Activated CD4-positive, alpha-beta memory T cell treated with anti-CD3 and anti-CD28 coated beads for 36 hours (primary cell): Measurements from ENCODE around the gene FNDC1. TPM values are rescaled to one million over a fixed set of nuclear protein-coding genes. Genes with fewer than 3 reads are reported as not detected.

Experiments
- CTCF ChIA-PET: fragments of 350-600 bp; sonication (Branson Sonifier 250); formaldehyde crosslinking; loops from one replicate; lab custom pipeline; 2021; ENCODE audit warnings: antibody characterized with exemption, inconsistent platforms; lab: Charles Lee
- POLR2A ChIA-PET: fragments of 350-600 bp; sonication (Branson Sonifier 250); formaldehyde crosslinking; loops from one replicate; lab custom pipeline; 2021; ENCODE audit warnings: antibody characterized with exemption; lab: Charles Lee
- DNase-seq: peaks from one replicate; pipeline ENCODE4 v3.0.0-alpha.2; 2020
- H3K27ac Mint-ChIP-seq: one replicate; pipeline ENCODE4 v1.8.0; 2021; ENCODE audit warnings: mixed read lengths
- H3K27me3 Mint-ChIP-seq: one replicate; pipeline ENCODE4 v1.8.0; 2021; ENCODE audit warnings: mixed read lengths
- H3K36me3 Mint-ChIP-seq: one replicate; pipeline ENCODE4 v1.8.0; 2021; ENCODE audit warnings: mixed read lengths
- H3K4me1 Mint-ChIP-seq: one replicate; pipeline ENCODE4 v1.8.0; 2021; ENCODE audit warnings: low read depth, mixed read lengths
- H3K4me3 Mint-ChIP-seq: one replicate; pipeline ENCODE4 v1.8.0; 2021; ENCODE audit warnings: mild to moderate bottlenecking, mixed read lengths
- H3K9me3 Mint-ChIP-seq: one replicate; pipeline ENCODE4 v1.8.0; 2021; ENCODE audit warnings: mixed read lengths
- intact Hi-C: fragments of 100-400 bp; cut with micrococcal nuclease; formaldehyde crosslinking; loops from one replicate; pipeline ENCODE4 v1.15.1; 2023
- total RNA-seq, 2 experiments: library from RNA; stranded (reverse); gene quantifications; one replicate each; pipeline ENCODE4 v1.2.3, GENCODE V29; 2021

FNDC1 gene
- total RNA-seq, 2 experiments from 2014 or later, result not detected

DNA sequence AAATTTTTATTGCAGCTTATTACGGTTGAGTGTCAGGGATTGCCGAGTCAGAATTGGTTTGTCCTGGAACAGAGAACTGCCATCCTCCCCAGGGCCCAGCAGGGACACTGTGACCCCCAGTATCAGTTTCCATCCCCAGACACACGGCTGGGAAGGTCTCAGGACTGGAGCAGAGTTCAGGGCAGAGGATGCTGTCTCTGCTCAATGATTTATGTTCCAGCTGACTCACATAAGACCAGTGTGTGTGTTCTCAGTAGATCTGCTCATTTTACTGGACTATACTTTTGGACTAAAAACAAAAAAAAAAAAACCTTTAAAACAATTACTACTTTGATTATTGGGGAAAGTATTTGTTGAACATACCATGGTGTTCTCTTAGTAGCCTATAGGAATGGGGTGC, 44.2 kb downstream of the FNDC1 start:
- intact Hi-C loops, result no loop called here
- Mint-ChIP-seq H3K27me3 (peaks cover 3% of the 10 kb centered on the region), H3K27ac (no peak overlapping the region), H3K9me3 (no peaks in the 10 kb centered on the region), H3K4me1 (no peaks in the 10 kb centered on the region), H3K4me3 (no peak overlapping the region), H3K36me3 (no peaks in the 10 kb centered on the region)
- CTCF ChIA-PET, result interaction anchor here (1.9 to 2.4 kb wide), 2 partner anchors 39 to 442 kb away, joined by 5 to 11 read pairs; no protein-coding TSS in a partner anchor
- no peak for DNase-seq
- POLR2A ChIA-PET, result no interaction called here

DNA sequence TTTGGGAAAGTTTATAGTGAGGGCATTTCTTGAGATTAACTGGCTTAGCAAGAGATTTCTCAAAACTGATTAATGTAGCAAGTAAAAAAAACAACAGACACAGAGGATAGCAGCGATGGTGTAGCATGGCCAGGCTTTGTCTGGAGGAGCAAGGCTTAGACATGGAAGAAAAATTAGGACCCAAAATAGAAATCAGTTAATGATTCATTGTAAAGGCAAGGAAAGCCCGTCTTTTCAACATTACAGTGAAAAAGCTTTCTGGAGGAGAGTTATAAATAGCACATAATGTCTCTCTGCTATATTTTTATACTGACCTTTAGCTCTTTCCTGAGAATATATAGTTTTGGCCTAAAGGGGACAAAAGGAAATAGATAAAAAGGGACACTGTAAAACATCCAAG, 45.1 kb downstream of the FNDC1 start:
- no peaks in the 10 kb centered on the region for H3K36me3 Mint-ChIP-seq
- H3K4me3 Mint-ChIP-seq, result no peak overlapping the region
- H3K9me3 Mint-ChIP-seq, result no peaks in the 10 kb centered on the region
- H3K27ac Mint-ChIP-seq, result no peak overlapping the region
- H3K4me1 Mint-ChIP-seq, result no peaks in the 10 kb centered on the region
- ChIA-PET POLR2A (no interaction called here), CTCF (interaction anchor here (0.7 to 2.4 kb wide), 2 partner anchors 38 to 723 kb away, joined by 3 to 11 read pairs; no protein-coding TSS in a partner anchor)
- intact Hi-C loops, result no loop called here
- H3K27me3 Mint-ChIP-seq, result peaks cover 3% of the 10 kb centered on the region
- DNase-seq, result no peak

DNA sequence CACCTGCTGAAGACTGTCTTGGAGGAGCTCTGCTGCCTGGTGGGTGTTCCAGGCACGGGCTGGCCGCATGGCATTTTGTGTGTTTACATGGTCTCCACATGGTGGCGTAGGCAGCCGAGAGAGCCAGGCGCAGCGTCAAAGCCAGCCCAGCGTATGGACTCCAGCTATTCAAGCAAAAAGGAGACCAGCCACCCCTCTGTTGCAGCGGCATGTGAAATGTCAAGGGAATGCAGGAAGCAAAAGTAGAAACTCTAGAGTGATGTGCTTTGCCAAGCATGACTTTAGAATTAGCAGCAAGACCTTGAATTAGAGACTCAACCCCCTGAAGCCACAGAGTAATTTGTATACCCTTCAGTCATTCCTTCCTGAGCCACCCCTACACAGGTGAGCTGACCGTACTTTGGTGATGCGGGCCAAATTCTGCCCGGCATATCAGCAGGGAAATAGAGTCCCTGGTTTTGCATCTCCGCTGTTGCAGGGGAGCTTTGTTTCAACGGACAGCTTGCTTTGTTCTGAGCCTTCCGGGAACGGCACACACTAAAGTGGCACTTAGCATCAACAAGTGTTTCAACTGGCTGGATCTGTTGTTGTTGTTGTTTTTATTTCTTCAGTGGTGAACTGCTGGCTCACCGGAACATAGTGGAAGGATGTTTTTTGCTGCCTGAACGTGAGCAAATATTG, 48.5 kb downstream of the FNDC1 start:
- no peaks in the 10 kb centered on the region for H3K9me3 Mint-ChIP-seq
- no peak overlapping the region for H3K27ac Mint-ChIP-seq
- DNase-seq, result peak; percentile 32
- CTCF ChIA-PET, result interaction anchor here (1.0 to 1.5 kb wide), 4 partner anchors 44 to 437 kb away, joined by 3 to 7 read pairs (median 6); no protein-coding TSS in a partner anchor
- no peak overlapping the region for H3K4me3 Mint-ChIP-seq
- peaks cover 2% of the 10 kb centered on the region for H3K4me1 Mint-ChIP-seq
- H3K27me3 Mint-ChIP-seq, result peaks cover 3% of the 10 kb centered on the region
- intact Hi-C loops, result no loop called here
- no peaks in the 10 kb centered on the region for H3K36me3 Mint-ChIP-seq
- POLR2A ChIA-PET, result no interaction called here

DNA sequence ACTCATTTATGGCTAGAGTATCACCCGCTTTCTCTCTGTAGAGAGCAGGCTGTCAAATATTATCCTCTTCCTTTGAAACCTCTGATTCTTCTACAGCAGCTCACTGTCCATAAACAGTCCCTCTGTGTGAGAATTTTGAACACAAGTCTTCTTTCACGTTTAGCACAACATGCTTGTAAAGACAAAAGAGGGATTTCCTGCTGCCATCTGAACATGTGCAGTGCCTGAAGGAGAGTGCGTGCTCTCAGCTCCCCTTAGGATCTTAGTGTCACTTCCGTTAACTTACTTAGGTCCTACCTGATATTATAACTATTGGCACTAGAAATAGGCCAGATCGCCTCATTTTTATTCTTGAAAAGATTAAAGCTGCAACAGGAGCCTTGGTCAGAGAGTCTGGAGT, 50.9 kb downstream of the FNDC1 start:
- Mint-ChIP-seq H3K4me1 (peaks cover 2% of the 10 kb centered on the region), H3K27me3 (peaks cover 3% of the 10 kb centered on the region), H3K27ac (no peak overlapping the region), H3K36me3 (no peaks in the 10 kb centered on the region), H3K4me3 (no peak overlapping the region), H3K9me3 (no peaks in the 10 kb centered on the region)
- no peak for DNase-seq
- CTCF ChIA-PET, result interaction anchor here (0.6 kb wide), 1 partner anchor 608 kb away, joined by 3 read pairs; no protein-coding TSS in a partner anchor
- POLR2A ChIA-PET, result no interaction called here
- intact Hi-C loops, result no loop called here

DNA sequence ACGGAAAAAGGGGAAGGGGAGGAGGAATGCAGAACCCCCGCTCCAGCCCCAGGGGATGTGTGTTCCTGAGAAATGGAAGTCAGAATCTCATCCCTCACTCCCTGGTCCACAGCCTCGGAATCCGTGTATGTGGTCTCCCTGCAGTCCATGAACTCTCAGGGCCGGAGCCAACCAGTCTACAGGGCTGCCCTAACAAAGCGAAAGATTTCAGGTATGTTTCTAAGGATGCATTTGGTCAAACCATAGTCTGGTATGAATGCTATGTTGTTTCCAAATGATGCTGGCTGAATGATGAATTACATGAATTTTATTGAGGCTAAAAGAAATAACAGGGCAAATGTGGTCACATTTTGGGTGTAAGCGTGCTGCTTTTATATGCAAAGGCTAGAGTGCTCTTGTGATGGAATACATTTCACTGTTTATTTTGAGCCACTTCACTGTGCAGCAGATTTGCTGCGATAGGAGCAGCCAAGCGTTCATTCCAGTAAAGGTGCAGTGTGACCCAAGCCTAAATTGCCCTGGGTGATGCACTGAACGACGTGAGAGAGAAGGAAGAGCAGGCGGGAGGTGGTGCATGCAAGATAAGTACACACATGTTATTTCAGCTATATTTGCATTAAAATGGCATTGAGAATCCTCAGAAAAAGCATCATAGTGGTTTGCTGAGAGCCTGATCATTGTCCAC, 52.4 kb downstream of the FNDC1 start:
- POLR2A ChIA-PET, result no interaction called here

DNA sequence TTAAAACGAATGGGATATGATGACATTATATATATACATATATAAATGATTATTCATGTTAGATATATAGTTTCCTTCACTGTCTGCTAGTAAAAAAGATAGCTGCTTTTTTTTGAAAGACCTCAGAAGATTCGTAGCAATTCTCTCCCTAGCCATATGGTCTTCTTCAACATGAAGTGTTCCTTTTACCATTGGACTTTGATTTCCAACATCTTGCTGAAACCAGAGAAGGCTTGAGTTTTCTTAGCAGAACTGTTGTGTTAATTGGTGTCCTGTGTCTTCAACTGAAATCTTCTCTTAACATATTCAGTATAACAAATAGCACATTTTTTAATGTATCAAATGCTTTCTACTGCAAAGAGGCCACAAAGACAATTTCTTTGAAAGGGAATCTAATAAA, 55.3 kb downstream of the FNDC1 start:
- H3K9me3 Mint-ChIP-seq, result no peaks in the 10 kb centered on the region

More for the DNA sequence above, 52.4 kb downstream of the FNDC1 start:
- no peak overlapping the region for H3K27ac Mint-ChIP-seq
- intact Hi-C loops, result no loop called here
- H3K9me3 Mint-ChIP-seq, result no peaks in the 10 kb centered on the region
- no peak for DNase-seq
- CTCF ChIA-PET, result no interaction called here
- no peaks in the 10 kb centered on the region for H3K36me3 Mint-ChIP-seq
- H3K27me3 Mint-ChIP-seq, result peaks cover 6% of the 10 kb centered on the region
- peaks cover 2% of the 10 kb centered on the region for H3K4me1 Mint-ChIP-seq
- H3K4me3 Mint-ChIP-seq, result no peak overlapping the region

DNA sequence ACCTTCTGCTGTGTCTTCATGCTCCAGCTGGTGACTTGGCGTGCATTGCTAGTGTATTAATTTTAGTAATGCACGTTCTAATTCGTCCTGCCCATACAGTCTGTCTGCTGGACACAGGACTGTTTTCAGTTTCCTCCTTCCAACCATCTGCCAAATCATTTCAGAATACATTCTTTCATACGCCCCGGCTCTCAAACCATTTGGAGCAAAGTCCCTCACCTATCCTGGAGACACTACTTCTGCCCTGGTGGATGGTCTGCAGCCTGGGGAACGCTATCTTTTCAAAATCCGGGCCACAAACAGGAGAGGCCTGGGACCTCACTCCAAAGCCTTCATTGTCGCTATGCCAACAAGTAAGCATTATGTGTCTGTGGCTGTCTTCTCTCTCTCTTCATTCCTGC, 60.5 kb downstream of the FNDC1 start:
- no peak overlapping the region for H3K27ac Mint-ChIP-seq
- H3K4me1 Mint-ChIP-seq, result peaks cover 2% of the 10 kb centered on the region
- H3K4me3 Mint-ChIP-seq, result no peak overlapping the region
- no peak for DNase-seq
- H3K36me3 Mint-ChIP-seq, result no peaks in the 10 kb centered on the region
- no peaks in the 10 kb centered on the region for H3K9me3 Mint-ChIP-seq
- ChIA-PET CTCF (interaction anchor here (0.7 to 2.0 kb wide), 3 partner anchors 9 to 56 kb away, joined by 3 to 6 read pairs (median 3); no protein-coding TSS in a partner anchor), POLR2A (no interaction called here)
- intact Hi-C loops, result no loop called here
- H3K27me3 Mint-ChIP-seq, result peaks cover 21% of the 10 kb centered on the region

More for the DNA sequence above, 55.3 kb downstream of the FNDC1 start:
- no peak for DNase-seq
- peaks cover 4% of the 10 kb centered on the region for H3K27me3 Mint-ChIP-seq
- no peak overlapping the region for H3K27ac Mint-ChIP-seq
- H3K36me3 Mint-ChIP-seq, result no peaks in the 10 kb centered on the region
- CTCF ChIA-PET, result no interaction called here
- POLR2A ChIA-PET, result interaction anchor here (0.6 kb wide), 1 partner anchor 236 kb away, joined by 3 read pairs; no protein-coding TSS in a partner anchor
- peaks cover 2% of the 10 kb centered on the region for H3K4me1 Mint-ChIP-seq
- intact Hi-C loops, result no loop called here
- H3K4me3 Mint-ChIP-seq, result no peak overlapping the region

DNA sequence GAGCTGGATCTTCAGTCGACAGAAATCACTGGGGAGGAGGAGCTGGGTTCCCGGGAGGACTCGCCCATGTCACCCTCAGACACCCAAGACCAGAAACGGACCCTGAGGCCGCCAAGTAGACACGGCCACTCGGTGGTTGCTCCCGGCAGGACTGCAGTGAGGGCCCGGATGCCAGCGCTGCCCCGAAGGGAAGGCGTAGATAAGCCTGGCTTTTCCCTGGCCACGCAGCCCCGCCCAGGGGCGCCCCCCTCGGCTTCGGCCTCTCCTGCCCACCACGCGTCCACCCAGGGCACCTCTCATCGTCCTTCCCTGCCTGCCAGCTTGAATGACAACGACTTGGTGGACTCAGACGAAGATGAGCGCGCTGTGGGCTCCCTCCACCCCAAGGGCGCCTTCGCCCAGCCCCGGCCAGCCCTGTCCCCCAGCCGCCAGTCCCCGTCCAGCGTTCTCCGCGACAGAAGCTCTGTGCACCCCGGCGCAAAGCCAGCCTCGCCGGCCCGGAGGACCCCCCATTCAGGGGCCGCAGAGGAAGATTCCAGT, 63.0 kb downstream of the FNDC1 start:
- ChIA-PET CTCF (no interaction called here), POLR2A (no interaction called here)
- no peak overlapping the region for H3K27ac Mint-ChIP-seq
- no peaks in the 10 kb centered on the region for H3K9me3 Mint-ChIP-seq
- no peaks in the 10 kb centered on the region for H3K36me3 Mint-ChIP-seq
- H3K27me3 Mint-ChIP-seq, result peaks cover 33% of the 10 kb centered on the region
- H3K4me1 Mint-ChIP-seq, result peaks cover 2% of the 10 kb centered on the region
- intact Hi-C loops, result no loop called here
- H3K4me3 Mint-ChIP-seq, result no peak overlapping the region
- DNase-seq, result no peak

DNA sequence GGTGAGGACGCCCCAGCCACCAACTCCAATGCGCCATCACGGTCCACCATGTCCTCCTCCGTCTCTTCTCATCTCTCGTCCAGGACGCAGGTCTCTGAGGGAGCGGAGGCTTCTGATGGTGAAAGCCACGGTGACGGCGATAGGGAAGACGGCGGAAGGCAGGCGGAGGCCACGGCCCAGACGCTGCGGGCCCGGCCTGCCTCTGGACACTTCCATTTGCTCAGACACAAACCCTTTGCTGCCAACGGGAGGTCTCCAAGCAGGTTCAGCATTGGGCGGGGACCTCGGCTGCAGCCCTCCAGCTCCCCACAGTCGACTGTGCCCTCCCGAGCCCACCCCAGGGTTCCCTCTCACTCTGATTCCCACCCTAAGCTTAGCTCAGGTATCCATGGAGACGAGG, 63.6 kb downstream of the FNDC1 start:
- Mint-ChIP-seq H3K27me3 (peaks cover 33% of the 10 kb centered on the region), H3K9me3 (no peaks in the 10 kb centered on the region), H3K4me3 (no peak overlapping the region), H3K36me3 (no peaks in the 10 kb centered on the region), H3K27ac (no peak overlapping the region), H3K4me1 (peaks cover 2% of the 10 kb centered on the region)
- CTCF ChIA-PET, result no interaction called here
- POLR2A ChIA-PET, result no interaction called here
- intact Hi-C loops, result no loop called here
- no peak for DNase-seq

DNA sequence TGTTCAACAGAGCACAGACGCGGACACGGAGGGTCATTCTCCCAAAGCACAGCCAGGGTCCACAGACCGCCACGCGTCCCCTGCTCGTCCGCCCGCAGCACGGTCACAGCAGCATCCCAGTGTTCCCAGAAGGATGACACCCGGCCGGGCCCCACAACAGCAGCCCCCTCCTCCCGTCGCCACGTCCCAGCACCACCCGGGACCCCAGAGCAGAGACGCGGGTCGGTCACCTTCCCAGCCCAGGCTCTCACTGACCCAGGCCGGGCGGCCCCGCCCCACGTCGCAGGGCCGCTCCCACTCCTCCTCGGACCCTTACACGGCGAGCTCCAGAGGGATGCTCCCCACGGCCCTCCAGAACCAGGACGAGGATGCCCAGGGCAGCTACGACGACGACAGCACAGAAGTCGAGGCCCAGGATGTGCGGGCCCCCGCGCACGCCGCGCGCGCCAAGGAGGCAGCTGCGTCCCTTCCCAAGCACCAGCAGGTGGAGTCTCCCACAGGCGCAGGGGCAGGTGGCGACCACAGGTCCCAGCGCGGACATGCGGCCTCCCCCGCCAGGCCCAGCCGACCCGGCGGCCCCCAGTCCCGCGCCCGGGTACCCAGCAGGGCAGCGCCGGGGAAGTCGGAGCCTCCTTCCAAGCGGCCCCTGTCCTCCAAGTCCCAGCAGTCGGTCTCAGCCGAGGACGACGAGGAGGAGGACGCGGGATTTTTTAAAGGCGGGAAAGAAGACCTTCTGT, 64.3 kb downstream of the FNDC1 start:
- H3K27me3 Mint-ChIP-seq, result peaks cover 36% of the 10 kb centered on the region

DNA sequence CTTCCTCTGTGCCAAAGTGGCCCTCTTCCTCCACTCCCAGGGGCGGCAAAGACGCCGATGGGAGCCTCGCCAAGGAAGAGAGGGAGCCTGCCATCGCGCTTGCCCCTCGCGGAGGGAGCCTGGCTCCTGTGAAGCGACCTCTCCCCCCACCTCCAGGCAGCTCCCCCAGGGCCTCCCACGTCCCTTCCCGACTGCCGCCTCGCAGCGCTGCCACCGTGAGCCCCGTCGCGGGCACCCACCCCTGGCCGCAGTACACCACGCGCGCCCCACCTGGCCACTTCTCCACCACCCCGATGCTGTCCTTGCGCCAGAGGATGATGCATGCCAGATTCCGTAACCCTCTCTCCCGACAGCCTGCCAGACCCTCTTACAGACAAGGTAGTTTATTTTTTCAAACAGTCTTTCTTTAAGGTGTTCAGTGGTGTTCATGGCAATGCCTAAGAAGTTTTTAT, 64.9 kb downstream of the FNDC1 start:
- H3K9me3 Mint-ChIP-seq, result no peaks in the 10 kb centered on the region
- POLR2A ChIA-PET, result no interaction called here

More for the DNA sequence above, 64.3 kb downstream of the FNDC1 start:
- H3K27ac Mint-ChIP-seq, result no peak overlapping the region
- no peaks in the 10 kb centered on the region for H3K9me3 Mint-ChIP-seq
- peaks cover 2% of the 10 kb centered on the region for H3K4me1 Mint-ChIP-seq
- no peaks in the 10 kb centered on the region for H3K36me3 Mint-ChIP-seq
- intact Hi-C loops, result no loop called here
- no peak overlapping the region for H3K4me3 Mint-ChIP-seq
- ChIA-PET POLR2A (no interaction called here), CTCF (interaction anchor here (4.0 kb wide), 1 partner anchor 19 kb away, joined by 16 read pairs; no protein-coding TSS in a partner anchor)
- DNase-seq, result no peak

More for the DNA sequence above, 64.9 kb downstream of the FNDC1 start:
- Mint-ChIP-seq H3K36me3 (no peaks in the 10 kb centered on the region), H3K4me3 (no peak overlapping the region), H3K4me1 (peaks cover 2% of the 10 kb centered on the region), H3K27me3 (peaks cover 37% of the 10 kb centered on the region), H3K27ac (no peak overlapping the region)
- DNase-seq, result no peak
- CTCF ChIA-PET, result interaction anchor here (4.0 kb wide), 1 partner anchor 19 kb away, joined by 16 read pairs; no protein-coding TSS in a partner anchor
- intact Hi-C loops, result no loop called here
